Measurements from ENCODE around the gene EXOC3. TPM values are rescaled to one million over a fixed set of nuclear protein-coding genes. Genes with fewer than 3 reads are reported as not detected.
"Not testable (repeated sequence)": the region's sequence is repeated elsewhere in the genome, so short reads cannot be mapped to it uniquely, and the experiment has no call there.

The EXOC3 gene
- total RNA-seq, 4 donors from 2014 or later = 44.3 to 81.7 (median 54.0) TPM

- in situ Hi-C loops (cut with MboI; ENCODE audit: low sequenced_read_pairs in 4 of 4) (no loop called here), intact Hi-C loops (cut with DNase I; ENCODE audit: low total_unique reads) (no loop called here)
- H3K4me3 ChIP-seq = no peak overlapping the region
- H3K9me3 ChIP-seq = no peaks in the 10 kb centered on the region
- H3K27ac ChIP-seq = no peak overlapping the region
- DNase-seq (no peak), ATAC-seq (no peak)
- H3K36me3 ChIP-seq = no peaks in the 10 kb centered on the region
- H3K27me3 ChIP-seq = peaks cover 7 to 24% (median 16%) of the 10 kb centered on the region in 3 donors
- H3K4me1 ChIP-seq = no peaks in the 10 kb centered on the region
- TF ChIP-seq POLR2A (IDR thresholded peaks at IDR 0.05) = no peak
- TF ChIP-seq, protein P1, sequence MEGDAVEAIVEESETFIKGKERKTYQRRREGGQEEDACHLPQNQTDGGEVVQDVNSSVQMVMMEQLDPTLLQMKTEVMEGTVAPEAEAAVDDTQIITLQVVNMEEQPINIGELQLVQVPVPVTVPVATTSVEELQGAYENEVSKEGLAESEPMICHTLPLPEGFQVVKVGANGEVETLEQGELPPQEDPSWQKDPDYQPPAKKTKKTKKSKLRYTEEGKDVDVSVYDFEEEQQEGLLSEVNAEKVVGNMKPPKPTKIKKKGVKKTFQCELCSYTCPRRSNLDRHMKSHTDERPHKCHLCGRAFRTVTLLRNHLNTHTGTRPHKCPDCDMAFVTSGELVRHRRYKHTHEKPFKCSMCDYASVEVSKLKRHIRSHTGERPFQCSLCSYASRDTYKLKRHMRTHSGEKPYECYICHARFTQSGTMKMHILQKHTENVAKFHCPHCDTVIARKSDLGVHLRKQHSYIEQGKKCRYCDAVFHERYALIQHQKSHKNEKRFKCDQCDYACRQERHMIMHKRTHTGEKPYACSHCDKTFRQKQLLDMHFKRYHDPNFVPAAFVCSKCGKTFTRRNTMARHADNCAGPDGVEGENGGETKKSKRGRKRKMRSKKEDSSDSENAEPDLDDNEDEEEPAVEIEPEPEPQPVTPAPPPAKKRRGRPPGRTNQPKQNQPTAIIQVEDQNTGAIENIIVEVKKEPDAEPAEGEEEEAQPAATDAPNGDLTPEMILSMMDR (IDR thresholded peaks at IDR 0.05 in 4 of 5, conservative IDR thresholded peaks at IDR 0.05 in 1 of 5) = no peak
Observed at GRCh38 chr5:406041-406440, 36.9 kb upstream of the EXOC3 start.

- DNase-seq = no peak
- in situ Hi-C loops (cut with MboI; ENCODE audit: low sequenced_read_pairs in 4 of 4) = no loop called here
- Histone ChIP-seq H3K4me1 (no peaks in the 10 kb centered on the region), H3K9me3 (no peaks in the 10 kb centered on the region), H3K27me3 (peaks cover 0 to 14% (median 14%) of the 10 kb centered on the region in 3 donors), H3K36me3 (no peaks in the 10 kb centered on the region), H3K27ac (no peak overlapping the region), H3K4me3 (no peak overlapping the region)
- intact Hi-C loops (cut with DNase I; ENCODE audit: low total_unique reads) = no loop called here
- no peak for ATAC-seq
- TF ChIP-seq, protein P1 (IDR thresholded peaks at IDR 0.05 in 4 of 5, conservative IDR thresholded peaks at IDR 0.05 in 1 of 5) = no peak
- no peak for TF ChIP-seq POLR2A (IDR thresholded peaks at IDR 0.05)
Observed at GRCh38 chr5:407051-407450, 35.9 kb upstream of the EXOC3 start.

GRCh38 chr5:407801-408268, 35.1 kb upstream of the EXOC3 start:
- no peak overlapping the region for H3K27ac ChIP-seq
- H3K4me1 ChIP-seq = no peaks in the 10 kb centered on the region
- no peak for TF ChIP-seq POLR2A (IDR thresholded peaks at IDR 0.05)
- TF ChIP-seq, protein P1 (IDR thresholded peaks at IDR 0.05 in 4 of 5, conservative IDR thresholded peaks at IDR 0.05 in 1 of 5) = no peak
- H3K36me3 ChIP-seq = no peaks in the 10 kb centered on the region
- ATAC-seq = no peak
- no peak overlapping the region for H3K4me3 ChIP-seq
- no peak for DNase-seq
- intact Hi-C loops (cut with DNase I; ENCODE audit: low total_unique reads) = no loop called here
- in situ Hi-C loops (cut with MboI; ENCODE audit: low sequenced_read_pairs in 4 of 4) = no loop called here
- peaks cover 0 to 14% (median 13%) of the 10 kb centered on the region in 3 donors for H3K27me3 ChIP-seq
- no peaks in the 10 kb centered on the region for H3K9me3 ChIP-seq

DNA sequence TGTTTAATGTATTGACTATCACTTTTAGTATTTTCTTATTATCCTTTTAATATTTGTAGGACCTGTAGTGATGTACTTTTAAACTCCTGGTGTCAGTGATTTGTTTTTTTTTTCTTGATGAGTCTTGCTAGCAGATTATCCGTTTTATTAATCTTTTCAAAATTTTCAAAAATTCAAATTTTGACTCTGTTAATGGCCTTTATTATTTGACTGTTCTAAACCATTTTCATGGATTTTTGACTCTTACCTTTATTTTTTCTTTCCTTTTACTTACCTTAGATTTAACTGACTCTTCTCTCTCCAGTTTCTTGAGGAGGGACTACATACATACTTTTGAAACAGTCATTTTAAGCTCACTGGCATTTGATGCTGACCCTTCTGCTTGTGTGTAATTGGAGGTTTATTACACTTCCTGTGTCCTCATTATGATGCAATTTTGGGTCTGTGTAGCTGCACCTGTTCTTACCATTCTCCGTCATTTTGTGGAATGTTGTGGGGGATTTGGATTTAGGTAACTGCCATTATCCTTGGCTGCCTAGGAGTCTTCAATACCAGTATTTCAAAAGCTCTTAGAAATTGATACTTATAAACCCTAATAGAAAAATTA, 32.0 kb upstream of the EXOC3 start:
- Histone ChIP-seq H3K27ac (no peak overlapping the region), H3K9me3 (no peaks in the 10 kb centered on the region), H3K36me3 (no peaks in the 10 kb centered on the region), H3K4me3 (no peak overlapping the region), H3K4me1 (no peaks in the 10 kb centered on the region), H3K27me3 (peaks cover 0 to 9% (median 3%) of the 10 kb centered on the region in 3 donors)
- intact Hi-C loops (cut with DNase I; ENCODE audit: low total_unique reads) (no loop called here), in situ Hi-C loops (cut with MboI; ENCODE audit: low sequenced_read_pairs in 4 of 4) (no loop called here)
- DNase-seq (no peak), ATAC-seq (no peak)
- TF ChIP-seq, protein P1 (IDR thresholded peaks at IDR 0.05 in 4 of 5, conservative IDR thresholded peaks at IDR 0.05 in 1 of 5) = no peak
- TF ChIP-seq POLR2A (IDR thresholded peaks at IDR 0.05) = no peak

DNA sequence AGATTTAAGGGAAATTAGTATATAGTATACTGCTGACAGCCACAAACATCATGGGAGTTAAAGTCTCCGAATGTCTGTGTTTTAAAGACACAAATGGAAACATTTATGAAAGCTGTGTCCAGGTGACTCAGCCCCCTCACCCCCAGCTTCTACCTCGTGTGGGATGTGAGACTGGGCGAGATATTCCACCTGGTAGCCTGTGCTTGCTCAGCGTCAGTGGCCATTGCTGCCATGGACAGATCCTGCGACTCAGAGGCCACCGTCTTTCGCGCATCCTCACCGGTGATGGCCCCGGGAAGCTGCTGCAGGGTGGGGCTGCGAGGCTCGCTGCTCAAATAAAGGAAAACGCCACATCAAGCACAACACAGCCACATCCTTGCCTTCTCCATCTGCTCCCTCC, 31.2 kb upstream of the EXOC3 start:
- DNase-seq = no peak
- H3K27me3 ChIP-seq = peaks cover 0 to 9% (median under 1%) of the 10 kb centered on the region in 3 donors
- H3K36me3 ChIP-seq = no peaks in the 10 kb centered on the region
- TF ChIP-seq, protein P1 (IDR thresholded peaks at IDR 0.05 in 4 of 5, conservative IDR thresholded peaks at IDR 0.05 in 1 of 5) = no peak
- no peak for TF ChIP-seq POLR2A (IDR thresholded peaks at IDR 0.05)
- no peaks in the 10 kb centered on the region for H3K9me3 ChIP-seq
- ATAC-seq = no peak
- H3K4me1 ChIP-seq = no peaks in the 10 kb centered on the region
- in situ Hi-C loops (cut with MboI; ENCODE audit: low sequenced_read_pairs in 4 of 4) (no loop called here), intact Hi-C loops (cut with DNase I; ENCODE audit: low total_unique reads) (no loop called here)
- no peak overlapping the region for H3K27ac ChIP-seq
- H3K4me3 ChIP-seq = no peak overlapping the region

DNA sequence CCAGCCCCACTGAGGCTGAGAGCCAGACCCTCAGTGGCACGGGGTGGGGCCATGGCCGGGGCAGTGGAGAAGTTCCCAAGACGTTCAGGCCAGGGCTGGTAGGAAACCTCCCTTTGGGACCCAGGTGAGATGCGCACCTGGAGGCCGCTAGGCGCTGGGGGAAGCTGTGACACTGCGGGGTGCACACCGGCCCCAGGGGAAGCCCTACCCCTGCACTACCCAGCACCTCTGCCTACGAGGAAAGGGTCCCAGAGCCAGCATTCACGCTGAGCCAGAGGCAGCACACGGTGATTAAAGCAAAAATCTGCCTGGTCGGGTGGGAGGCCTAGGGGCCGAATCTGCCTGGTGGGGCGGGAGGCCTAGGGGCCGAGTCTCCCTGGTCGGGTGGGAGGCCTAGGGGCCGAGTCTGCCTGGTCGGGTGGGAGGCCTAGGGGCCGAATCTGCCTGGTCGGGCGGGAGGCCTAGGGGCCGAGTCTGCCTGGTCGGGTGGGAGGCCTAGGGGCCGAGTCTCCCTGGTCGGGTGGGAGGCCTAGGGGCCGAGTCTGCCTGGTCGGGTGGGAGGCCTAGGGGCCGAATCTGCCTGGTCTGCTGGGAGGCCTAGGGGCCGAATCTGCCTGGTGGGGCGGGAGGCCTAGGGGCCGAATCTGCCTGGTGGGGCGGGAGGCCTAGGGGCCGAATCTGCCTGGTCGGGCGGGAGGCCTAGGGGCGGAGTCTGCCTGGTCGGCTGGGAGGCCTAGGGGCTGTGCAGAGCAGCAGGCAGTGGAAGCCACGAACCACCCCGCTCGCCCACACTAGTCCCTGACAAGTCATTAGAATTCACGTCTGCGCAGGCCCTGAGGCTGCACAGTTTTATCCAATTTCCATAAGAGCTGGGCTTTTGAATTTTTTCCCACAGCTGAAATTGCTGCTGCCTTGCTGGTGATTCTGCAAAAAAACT, 27.7 kb upstream of the EXOC3 start:
- peak overlapping the region in 1 of 4 donors; percentile 60 for H3K27ac ChIP-seq
- ATAC-seq; H3K9me3 ChIP-seq; H3K4me1 ChIP-seq; H3K36me3 ChIP-seq; H3K27me3 ChIP-seq; intact Hi-C loops (cut with DNase I; ENCODE audit: low total_unique reads); H3K4me3 ChIP-seq; in situ Hi-C loops (cut with MboI; ENCODE audit: low sequenced_read_pairs in 4 of 4): not testable (repeated sequence)
- DNase-seq = peak in 1 of 2 donors; percentile 19

Data from gastrocnemius medialis (tissue), 4 donors.